Omental fat pad (tissue), 4 donors: Measurements from ENCODE around the gene WSCD1. TPM values are rescaled to one million over a fixed set of nuclear protein-coding genes. Genes with fewer than 3 reads are reported as not detected.

Source experiments
- ATAC-seq: fragments of 150-250 bp; one replicate; pipeline ENCODE4 v1.9.1; 2016; ENCODE audit warnings: mild to moderate bottlenecking, moderate library complexity; ENCODE audit not compliant: low FRiP score
- DNase-seq: peaks from one replicate; pipeline ENCODE4 v3.0.0-alpha.2; 2019; ENCODE audit warnings: low spot score
- CTCF ChIP-seq, 3 donors: fragments of 450-650 bp; IDR thresholded peaks; one replicate each; pipeline ENCODE4 v1.5.1; 2016 to 2017; ENCODE audit warnings: antibody characterized with exemption in 3 of 3, mild to moderate bottlenecking in 3 of 3, moderate library complexity in 2 of 3
- total RNA-seq, 4 donors: library from RNA; depleted of rRNA; stranded (reverse); fragments of >200 nt; gene quantifications; one replicate each; pipeline ENCODE4 v1.1.0, GENCODE V29; 2016

Gene WSCD1
- total RNA-seq, 4 donors from 2014 or later: 0.93 to 6.1 (median 2.4) TPM

- ATAC-seq (no peak), DNase-seq (no peak)
- TF ChIP-seq CTCF (IDR thresholded peaks at IDR 0.05): no peak
Observed at GRCh38 chr17:6160911-6161855, 91.0 kb downstream of the WSCD1 start.

- ATAC-seq (no peak), DNase-seq (no peak)
- no peak for TF ChIP-seq CTCF (IDR thresholded peaks at IDR 0.05)
Observed at GRCh38 chr17:6162216-6162615, 92.0 kb downstream of the WSCD1 start.

- no peak for TF ChIP-seq CTCF (IDR thresholded peaks at IDR 0.05)
- DNase-seq: no peak
- no peak for ATAC-seq
Observed at GRCh38 chr17:6162892-6163291, 92.7 kb downstream of the WSCD1 start.

GRCh38 chr17:6163612-6164333, 93.6 kb downstream of the WSCD1 start:
- no peak for TF ChIP-seq CTCF (IDR thresholded peaks at IDR 0.05)
- DNase-seq (no peak), ATAC-seq (no peak)

- no peak for TF ChIP-seq CTCF (IDR thresholded peaks at IDR 0.05)
- DNase-seq (no peak), ATAC-seq (no peak)
Observed at GRCh38 chr17:6164996-6165395, 94.8 kb downstream of the WSCD1 start.

GRCh38 chr17:6165806-6166205, 95.6 kb downstream of the WSCD1 start:
- no peak for TF ChIP-seq CTCF (IDR thresholded peaks at IDR 0.05)
- DNase-seq: no peak
- ATAC-seq: no peak
